A549 (cell line): Measurements from ENCODE around the gene VSIG8.

ENCODE experiments used
- KDM5A ChIP-seq: fragments of 200-600 bp; sonication (generic); IDR thresholded peaks from 2 replicates; pipeline ENCODE4 v1.6.1; 2016; ENCODE audit warnings: antibody characterized with exemption, mild to moderate bottlenecking
- RCOR1 ChIP-seq: fragments of 150-350 bp; IDR thresholded peaks from 2 replicates; pipeline ENCODE4 v1.6.1; 2014; ENCODE audit warnings: antibody characterized with exemption, low read length, low read depth
- TF ChIP-seq, protein P1 (sequence below): fragments of >200 bp; sonication (Bioruptor Twin); formaldehyde crosslinking; IDR thresholded peaks from 3 replicates; pipeline ENCODE4 v1.5.1; 2016

DNA sequence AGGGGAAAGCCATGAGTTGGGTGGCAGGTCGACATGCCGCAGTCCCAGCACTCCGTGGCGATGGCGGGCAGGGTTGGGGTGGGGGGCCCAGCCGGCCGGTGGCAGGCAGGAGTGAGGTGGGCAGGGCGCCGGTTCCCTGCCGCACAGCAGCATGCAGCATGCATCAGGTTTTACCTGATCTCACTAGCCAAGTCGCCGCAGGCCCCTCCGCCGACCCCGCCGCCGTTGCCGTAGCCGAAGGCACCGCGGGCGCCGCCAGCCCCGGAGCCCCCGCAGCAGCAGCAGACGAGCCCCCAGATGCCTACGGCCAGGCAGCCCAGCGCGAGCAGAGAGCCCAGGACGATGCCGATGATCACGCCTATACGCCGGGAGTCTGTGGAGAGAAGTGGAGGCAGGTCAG, 6.7 kb downstream of the VSIG8 start:
- no peak for TF ChIP-seq RCOR1
- no peak for TF ChIP-seq KDM5A
- TF ChIP-seq, protein P1, sequence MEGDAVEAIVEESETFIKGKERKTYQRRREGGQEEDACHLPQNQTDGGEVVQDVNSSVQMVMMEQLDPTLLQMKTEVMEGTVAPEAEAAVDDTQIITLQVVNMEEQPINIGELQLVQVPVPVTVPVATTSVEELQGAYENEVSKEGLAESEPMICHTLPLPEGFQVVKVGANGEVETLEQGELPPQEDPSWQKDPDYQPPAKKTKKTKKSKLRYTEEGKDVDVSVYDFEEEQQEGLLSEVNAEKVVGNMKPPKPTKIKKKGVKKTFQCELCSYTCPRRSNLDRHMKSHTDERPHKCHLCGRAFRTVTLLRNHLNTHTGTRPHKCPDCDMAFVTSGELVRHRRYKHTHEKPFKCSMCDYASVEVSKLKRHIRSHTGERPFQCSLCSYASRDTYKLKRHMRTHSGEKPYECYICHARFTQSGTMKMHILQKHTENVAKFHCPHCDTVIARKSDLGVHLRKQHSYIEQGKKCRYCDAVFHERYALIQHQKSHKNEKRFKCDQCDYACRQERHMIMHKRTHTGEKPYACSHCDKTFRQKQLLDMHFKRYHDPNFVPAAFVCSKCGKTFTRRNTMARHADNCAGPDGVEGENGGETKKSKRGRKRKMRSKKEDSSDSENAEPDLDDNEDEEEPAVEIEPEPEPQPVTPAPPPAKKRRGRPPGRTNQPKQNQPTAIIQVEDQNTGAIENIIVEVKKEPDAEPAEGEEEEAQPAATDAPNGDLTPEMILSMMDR, result no peak
